22Rv1 (cell line): ENCODE measurements around the gene PLA2G12A.

Source experiments
- ZFX ChIP-seq: fragments of 450-650 bp; IDR thresholded peaks from 2 replicates; pipeline ENCODE4 v1.6.1; 2017; ENCODE audit warnings: antibody characterized with exemption, borderline replicate concordance
- TF ChIP-seq, protein P1 (sequence below): fragments of 450-650 bp; IDR thresholded peaks from 2 replicates; pipeline ENCODE4 v1.5.1; 2017; ENCODE audit warnings: mild to moderate bottlenecking

DNA sequence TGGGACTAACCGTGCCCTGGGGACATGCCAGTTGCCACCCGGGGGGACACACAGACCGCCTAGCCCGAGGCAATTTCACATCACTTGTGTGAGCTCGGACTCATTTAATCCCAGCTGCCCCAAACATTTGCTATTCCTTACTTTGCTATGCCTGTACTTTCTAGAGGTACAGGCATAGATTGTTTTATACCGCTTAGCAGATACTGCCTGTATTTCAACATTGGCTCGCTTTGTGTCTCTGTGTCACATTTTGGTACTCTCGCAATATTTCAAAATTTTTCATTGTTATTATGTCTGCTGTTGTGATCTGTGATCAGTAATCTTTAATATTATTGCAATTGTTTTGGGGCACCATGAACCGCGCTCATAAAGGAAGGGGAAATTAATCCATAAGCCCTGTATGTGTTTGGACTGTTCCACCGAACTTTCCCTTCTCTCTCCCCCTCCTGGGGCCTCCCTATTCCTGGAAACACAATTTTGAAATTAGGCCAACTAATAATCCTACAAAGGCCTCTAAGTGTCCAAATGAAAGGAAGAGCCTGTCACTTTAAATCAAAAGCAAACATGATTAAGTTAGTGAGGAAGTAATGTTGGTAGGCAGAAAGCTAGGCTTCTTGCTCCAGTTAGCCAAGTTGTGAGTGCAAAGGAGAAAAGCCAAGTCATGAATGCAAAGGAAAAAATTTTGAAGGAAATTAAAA, 26.1 kb downstream of the PLA2G12A start:
- TF ChIP-seq, protein P1, sequence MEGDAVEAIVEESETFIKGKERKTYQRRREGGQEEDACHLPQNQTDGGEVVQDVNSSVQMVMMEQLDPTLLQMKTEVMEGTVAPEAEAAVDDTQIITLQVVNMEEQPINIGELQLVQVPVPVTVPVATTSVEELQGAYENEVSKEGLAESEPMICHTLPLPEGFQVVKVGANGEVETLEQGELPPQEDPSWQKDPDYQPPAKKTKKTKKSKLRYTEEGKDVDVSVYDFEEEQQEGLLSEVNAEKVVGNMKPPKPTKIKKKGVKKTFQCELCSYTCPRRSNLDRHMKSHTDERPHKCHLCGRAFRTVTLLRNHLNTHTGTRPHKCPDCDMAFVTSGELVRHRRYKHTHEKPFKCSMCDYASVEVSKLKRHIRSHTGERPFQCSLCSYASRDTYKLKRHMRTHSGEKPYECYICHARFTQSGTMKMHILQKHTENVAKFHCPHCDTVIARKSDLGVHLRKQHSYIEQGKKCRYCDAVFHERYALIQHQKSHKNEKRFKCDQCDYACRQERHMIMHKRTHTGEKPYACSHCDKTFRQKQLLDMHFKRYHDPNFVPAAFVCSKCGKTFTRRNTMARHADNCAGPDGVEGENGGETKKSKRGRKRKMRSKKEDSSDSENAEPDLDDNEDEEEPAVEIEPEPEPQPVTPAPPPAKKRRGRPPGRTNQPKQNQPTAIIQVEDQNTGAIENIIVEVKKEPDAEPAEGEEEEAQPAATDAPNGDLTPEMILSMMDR, result no peak
- TF ChIP-seq ZFX, result no peak
